ENCODE data around the gene UNC119.

UNC119 gene

DNA sequence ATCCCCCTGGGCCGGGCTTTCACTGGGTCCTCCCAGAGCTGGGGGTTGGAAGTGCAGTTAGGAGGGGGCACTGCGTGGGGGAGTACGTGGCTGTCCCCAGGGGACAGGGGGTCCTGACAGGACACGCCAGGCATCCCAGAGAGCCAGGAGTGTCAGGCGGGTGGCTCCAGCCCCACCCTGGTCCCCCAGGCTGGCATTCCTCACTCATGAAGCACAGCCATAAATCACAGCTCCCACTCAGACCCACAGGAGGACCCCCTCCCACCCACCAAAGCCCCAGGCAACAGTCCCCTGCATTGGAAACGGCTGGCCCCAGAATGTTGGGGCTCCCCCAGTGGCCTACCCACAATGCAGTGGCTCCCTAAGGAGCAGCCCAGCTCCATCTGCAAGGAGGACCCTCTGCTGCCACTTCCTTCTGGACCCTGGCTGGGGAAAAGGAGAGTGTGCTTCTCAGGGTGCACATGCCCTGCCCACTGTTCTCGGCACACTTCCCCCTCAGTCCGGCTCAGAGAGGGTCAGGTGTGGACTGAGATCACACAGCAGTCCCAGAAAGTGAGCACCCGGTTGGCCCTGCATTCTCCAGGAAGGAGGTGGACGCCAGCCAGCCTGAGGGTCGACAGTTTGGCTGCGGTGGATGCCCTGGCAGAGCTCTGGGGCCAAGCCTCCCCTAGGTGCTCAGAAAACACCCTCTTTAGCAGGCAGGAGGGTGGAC is 53.6 kb downstream of the UNC119 start:
- DNase-seq (ENCODE audit: low spot score) = no peak

DNA sequence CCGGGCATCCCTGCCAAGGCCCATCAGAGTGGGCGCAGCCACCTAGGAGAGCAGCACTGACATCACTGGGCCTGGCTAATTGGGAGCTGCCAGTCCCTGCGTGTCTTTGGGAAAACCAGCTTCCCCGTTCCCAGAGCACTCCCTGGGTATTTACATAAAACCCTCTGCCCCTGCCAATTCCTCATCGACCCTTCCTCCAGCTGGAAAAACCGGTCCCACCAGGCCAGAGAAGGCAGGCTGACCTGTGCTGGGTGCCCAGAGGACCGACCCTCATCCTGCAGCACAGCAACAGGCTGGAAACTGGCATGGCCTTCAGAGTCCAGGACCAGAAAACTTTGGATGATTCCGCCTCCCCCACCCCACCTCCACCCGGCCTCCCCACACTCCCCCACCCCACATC is 54.5 kb downstream of the UNC119 start:
- DNase-seq (ENCODE audit: low spot score) = no peak

All from HuH-7 (cell line).